ENCODE data around the gene OBSL1.

The OBSL1 gene

DNA sequence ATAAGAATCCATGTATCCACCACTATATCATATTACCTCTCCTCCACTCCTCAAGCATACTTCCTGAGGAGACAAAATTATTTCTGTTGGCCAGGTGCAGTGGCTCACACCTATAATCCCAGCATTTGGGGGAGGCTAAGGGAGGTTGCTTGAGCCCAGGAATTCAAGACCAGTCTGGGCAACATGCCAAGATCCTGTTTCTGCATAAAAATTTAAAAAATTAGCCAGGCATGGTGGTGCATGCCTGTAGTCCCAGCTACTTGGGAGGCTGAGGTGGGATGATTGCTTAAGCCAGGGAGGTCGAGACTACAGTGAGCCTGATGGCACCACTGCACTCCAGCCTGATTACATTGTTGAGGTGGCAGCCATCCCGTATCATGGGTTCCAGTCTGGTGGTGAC, 10.0 kb upstream of the OBSL1 start:
- in situ Hi-C loops (cut with HindIII; ENCODE audit: low pct_unique_long_range_greater_than_20kb, low sequenced_read_pairs): no loop called here
- TF ChIP-seq JUND (IDR thresholded peaks at IDR 0.05; ENCODE audit: low read depth): no peak
- DNase-seq (ENCODE audit: low read depth in 1 of 2, low spot score in 1 of 2): no peak

DNA sequence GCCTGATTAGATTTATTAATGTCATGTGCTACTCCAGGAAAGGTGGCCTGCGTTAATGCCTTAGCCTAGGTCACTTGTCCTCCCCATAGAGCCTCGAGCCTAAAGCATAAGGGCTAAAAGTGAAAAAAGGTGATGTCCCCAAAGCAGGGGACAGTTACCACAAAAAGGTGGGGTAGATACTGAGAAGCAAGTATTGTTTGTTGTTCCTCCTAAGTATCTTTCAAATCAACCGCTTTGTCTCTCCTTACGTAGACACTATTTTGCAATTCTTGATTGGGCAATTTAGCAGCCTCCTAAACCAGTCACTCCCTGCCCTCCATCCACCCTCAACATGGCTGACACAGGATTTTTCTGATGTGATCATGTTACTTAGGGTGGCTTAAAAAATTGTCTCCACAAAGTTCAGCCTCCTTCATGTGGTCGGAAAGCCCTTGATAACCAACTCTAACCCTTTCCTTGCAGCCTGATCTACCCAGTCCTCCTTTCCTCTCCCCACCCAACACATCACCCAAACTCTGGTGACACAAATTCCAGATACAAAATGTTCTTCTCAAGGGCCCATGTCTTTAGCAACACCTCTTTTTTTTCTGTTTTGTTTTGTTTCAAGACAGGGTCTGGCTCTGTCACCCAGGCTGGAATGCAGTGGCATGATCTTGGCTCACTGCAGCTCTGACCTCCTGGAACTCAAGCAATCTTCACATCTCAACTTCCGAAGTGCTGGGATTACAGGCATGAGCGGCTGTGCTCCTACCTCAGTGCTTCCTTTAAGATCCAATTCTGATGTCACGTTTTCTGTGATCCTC, 7.7 kb upstream of the OBSL1 start:
- DNase-seq (ENCODE audit: low read depth in 1 of 2, low spot score in 1 of 2): no peak
- in situ Hi-C loops (cut with HindIII; ENCODE audit: low pct_unique_long_range_greater_than_20kb, low sequenced_read_pairs): no loop called here
- TF ChIP-seq JUND (IDR thresholded peaks at IDR 0.05; ENCODE audit: low read depth): no peak

DNA sequence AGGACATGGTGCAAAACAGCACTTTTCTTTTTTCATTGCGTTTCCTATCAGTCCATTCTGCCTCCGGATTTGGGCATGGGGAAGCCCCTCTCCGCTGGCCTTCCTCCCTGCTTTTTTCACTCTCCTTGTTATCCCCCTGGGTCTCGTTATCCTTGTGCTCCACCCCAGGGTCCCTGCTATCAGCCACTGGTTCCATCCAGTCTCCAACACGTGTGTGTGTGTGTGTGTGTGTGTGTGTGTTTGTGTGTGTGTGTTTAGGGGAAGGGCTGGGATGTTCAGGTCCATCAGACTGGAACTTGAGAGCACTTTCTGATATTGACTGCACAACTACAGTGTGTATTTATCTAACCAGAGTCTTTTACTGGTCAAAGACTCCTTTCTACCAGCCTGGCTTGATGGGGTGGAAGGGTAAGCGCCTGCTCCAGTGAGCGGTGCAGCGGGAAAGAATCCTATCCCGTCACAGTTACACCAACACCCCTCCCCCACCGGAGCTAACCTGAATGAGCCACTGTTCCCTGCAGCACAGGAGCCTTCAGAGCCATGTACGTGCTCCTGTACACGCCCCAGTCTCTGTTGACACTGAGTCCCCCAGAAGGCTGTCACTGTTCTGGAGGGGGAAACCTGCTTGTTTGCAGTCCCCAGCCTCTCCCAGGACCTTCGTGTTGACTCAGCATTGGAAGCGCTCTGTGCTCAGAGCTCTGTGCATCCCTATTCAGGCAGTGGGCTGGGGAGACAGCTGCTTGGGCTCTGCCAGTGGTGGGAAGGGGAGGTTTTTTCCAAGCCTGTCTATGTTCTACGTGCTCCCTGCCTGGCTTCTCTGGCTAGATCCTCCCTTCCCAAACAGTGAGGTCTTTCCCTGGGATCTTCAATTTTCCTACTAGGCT, 5.4 kb upstream of the OBSL1 start:
- peak in 1 of 2 experiments; percentile 32 for DNase-seq (ENCODE audit: low read depth in 1 of 2, low spot score in 1 of 2)
- in situ Hi-C loops (cut with HindIII; ENCODE audit: low pct_unique_long_range_greater_than_20kb, low sequenced_read_pairs): no loop called here
- TF ChIP-seq JUND (IDR thresholded peaks at IDR 0.05; ENCODE audit: low read depth): no peak

DNA sequence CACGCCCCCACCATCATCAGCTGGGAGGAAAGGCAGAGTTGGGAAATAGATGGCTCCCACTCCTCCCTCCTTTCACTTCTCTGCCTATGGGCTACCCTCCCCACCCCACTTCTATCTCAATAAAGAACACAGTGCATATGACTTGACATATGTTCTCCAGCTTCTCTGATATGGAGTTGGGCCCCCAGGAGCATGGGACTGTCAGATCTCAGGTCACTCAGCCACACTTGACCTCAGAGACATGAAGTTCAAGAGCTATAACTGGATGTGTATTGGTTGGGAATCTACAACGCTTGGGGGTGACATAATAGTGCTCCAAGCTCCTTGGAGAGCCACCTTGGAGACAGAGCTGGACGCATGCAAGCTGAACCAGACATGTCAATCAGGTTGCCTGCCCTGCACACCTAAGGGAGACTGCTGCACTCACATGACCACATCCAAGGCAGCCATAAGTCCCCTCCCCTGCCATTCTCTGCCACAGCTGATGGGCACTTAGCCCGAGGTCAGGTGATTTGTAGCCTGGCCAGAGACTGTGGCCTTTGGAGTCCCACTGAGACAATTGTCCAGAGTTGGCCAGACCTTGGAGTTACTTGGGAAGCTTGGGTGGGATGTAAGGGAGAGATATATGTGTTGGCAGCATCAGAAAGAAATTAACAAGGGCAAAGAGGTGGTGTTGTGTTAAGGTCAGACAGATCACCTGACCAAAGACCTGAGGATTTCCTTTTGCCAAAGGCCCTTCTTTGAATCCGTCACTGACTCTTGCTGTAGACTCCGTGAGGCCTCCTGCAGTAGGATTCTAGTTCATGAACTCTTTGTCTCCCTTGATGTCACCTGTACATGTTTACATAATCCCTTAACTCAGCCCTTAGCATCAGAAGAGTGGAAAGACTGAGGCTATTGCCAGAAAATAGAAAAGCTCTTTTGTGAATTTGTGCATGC, 4.5 kb upstream of the OBSL1 start:
- no peak for DNase-seq (ENCODE audit: low read depth in 1 of 2, low spot score in 1 of 2)
- no peak for TF ChIP-seq JUND (IDR thresholded peaks at IDR 0.05; ENCODE audit: low read depth)
- in situ Hi-C loops (cut with HindIII; ENCODE audit: low pct_unique_long_range_greater_than_20kb, low sequenced_read_pairs): no loop called here

DNA sequence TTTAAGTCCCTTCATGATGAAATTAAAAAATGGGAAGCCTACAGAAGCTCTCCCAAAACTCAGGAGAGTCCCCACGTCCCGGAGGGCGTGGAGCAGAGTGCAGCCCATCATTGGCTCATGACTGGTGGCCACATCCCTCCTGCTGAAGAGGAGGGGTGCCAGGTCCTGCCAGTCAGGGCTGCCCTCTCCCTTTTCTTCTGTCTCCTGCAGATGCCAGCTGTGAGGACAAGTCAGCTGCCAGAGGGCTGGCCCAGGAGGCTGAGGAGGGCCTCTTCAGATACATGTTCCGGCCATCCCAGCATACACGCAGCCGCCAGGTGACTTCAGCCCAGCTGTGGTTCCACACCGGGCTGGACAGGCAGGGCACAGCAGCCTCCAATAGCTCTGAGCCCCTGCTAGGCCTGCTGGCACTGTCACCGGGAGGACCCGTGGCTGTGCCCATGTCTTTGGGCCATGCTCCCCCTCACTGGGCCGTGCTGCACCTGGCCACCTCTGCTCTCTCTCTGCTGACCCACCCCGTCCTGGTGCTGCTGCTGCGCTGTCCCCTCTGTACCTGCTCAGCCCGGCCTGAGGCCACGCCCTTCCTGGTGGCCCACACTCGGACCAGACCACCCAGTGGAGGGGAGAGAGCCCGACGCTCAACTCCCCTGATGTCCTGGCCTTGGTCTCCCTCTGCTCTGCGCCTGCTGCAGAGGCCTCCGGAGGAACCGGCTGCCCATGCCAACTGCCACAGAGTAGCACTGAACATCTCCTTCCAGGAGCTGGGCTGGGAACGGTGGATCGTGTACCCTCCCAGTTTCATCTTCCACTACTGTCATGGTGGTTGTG, 3.4 kb upstream of the OBSL1 start:
- no peak for DNase-seq (ENCODE audit: low read depth in 1 of 2, low spot score in 1 of 2)
- no peak for TF ChIP-seq JUND (IDR thresholded peaks at IDR 0.05; ENCODE audit: low read depth)
- in situ Hi-C loops (cut with HindIII; ENCODE audit: low pct_unique_long_range_greater_than_20kb, low sequenced_read_pairs): no loop called here

DNA sequence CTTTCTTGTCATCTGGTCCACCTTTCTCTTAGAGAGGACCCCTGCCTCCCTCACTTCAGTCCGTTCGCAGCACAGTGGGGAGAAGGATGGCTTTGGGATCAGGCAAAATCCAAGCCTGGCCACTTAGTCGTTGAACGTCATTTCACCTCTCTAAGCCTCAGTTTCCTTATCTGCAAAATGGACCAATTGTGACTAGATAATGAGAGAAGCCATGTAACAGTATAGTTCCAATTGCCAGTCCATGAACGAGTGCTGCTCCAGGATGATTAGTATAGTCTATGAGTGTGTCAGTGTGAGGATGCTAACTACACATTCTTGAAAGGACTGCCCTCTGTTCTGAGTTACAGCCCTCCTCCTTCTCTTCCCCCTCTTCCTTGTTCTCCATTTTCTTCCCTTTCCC, 1.8 kb upstream of the OBSL1 start:
- TF ChIP-seq JUND (IDR thresholded peaks at IDR 0.05; ENCODE audit: low read depth): no peak
- no peak for DNase-seq (ENCODE audit: low read depth in 1 of 2, low spot score in 1 of 2)
- in situ Hi-C loops (cut with HindIII; ENCODE audit: low pct_unique_long_range_greater_than_20kb, low sequenced_read_pairs): no loop called here

DNA sequence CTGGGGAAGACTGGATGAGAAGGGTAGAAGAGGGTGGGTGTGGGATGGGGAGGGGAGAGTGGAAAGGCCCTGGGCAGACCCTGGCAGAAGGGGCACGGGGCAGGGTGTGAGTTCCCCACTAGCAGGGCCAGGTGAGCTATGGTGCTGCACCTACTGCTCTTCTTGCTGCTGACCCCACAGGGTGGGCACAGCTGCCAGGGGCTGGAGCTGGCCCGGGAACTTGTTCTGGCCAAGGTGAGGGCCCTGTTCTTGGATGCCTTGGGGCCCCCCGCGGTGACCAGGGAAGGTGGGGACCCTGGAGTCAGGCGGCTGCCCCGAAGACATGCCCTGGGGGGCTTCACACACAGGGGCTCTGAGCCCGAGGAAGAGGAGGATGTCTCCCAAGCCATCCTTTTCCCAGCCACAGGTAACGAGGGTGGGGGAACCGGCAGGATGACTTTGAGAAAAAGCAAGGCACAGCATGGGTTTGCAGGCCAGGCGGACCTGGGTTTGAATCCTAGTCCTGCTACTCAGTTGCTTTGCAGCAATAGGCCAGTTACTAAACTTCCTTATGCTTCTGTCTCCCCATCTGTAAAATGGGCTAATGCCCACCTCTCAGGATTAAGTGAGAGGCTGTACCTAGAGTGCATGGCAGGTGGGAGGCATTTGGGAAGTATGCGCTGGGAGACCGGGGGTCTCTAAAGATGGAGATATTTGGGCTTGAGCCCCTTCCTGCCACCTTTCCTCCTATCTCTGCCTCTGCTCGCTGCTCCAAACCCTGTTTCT, 1.1 kb upstream of the OBSL1 start, which contains the start of gene INHA:
Gene INHA, plus strand, starts transcription at position 74 of the 765 bp plus-strand sequence. Its CDS starts 65 bp downstream, at position 139.
- in situ Hi-C loops (cut with HindIII; ENCODE audit: low pct_unique_long_range_greater_than_20kb, low sequenced_read_pairs): no loop called here
- TF ChIP-seq JUND (IDR thresholded peaks at IDR 0.05; ENCODE audit: low read depth): no peak
- DNase-seq (ENCODE audit: low read depth in 1 of 2, low spot score in 1 of 2): no peak

DNA sequence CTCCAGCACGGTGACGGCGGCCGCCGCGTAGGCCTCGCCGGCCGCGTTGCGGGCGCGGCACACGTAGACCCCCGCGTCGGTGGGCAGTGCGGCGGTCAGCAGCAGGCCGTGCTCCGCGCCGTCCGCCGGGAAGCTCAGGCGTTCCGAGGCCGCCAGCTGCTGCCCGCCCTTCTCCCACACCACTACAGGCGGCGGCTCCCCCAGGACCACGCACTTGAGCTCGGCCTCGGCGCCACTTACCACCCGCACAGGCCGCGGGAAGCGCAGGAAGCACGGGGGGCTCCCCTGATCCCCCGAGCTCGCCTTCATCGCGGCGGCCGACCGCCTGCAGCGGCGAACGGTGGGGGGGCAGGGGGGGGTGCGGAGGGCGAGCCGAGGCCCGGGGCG, 422 bp downstream of the OBSL1 start:
- no peak for TF ChIP-seq JUND (IDR thresholded peaks at IDR 0.05; ENCODE audit: low read depth)

DNA sequence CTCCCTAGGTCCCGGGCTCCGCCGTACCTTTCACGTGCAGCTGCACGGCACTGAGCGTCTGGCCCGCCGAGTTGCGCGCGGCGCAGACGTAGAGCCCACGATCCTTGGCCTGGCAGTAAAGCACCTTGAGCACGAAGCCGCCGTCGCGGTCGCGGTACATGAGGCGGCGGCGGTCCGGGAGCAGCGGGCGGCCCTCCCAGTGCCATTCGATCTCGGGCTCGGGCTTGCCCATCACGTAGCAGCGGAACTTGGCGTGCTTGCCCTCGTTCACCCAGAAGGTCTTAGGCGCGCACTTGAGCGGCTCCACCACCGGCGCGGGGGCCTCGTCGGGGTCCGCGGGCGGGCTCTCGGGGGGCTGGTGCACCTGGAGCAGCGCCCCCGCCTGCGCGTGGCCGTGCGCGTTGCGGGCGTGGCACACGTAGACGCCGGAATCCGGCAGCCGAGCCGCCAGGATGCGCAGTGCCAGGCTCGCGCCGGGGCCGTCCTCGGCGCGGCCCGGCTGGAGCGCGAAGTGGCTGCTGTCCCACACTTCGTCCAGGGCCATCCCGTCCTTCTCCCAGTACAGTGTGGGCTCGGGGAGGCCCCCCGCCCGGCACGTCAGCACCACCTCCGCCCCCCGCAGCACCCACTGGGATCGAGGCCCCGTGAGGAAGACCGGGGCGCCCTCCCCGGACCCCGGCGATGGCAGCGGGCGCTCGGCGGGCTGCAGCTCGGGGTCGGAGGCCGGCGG, 980 bp downstream of the OBSL1 start:
- in situ Hi-C loops (cut with HindIII; ENCODE audit: low pct_unique_long_range_greater_than_20kb, low sequenced_read_pairs): no loop called here

More for the DNA sequence above, 422 bp downstream of the OBSL1 start:
- in situ Hi-C loops (cut with HindIII; ENCODE audit: low pct_unique_long_range_greater_than_20kb, low sequenced_read_pairs): no loop called here
- no peak for DNase-seq (ENCODE audit: low read depth in 1 of 2, low spot score in 1 of 2)

DNA sequence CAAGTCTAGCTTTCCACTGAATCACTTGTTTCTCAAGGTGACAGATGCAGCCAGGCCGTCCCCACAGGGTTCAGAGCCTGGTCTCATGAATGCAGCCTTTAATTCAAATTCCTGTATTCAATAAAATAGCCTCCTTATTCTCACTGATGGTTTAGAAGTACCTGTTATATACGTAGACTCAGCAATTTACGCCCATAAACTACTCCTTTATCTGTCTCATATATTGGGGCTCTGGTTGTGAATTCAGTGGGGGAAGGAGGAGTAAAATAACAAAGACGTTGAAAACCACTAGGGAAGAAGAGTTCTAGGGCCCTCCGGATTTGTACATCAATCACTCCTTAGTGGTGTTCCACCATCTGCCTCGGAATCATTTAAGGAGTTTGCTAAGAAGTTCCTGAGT, 1.7 kb downstream of the OBSL1 start:
- TF ChIP-seq JUND (IDR thresholded peaks at IDR 0.05; ENCODE audit: low read depth): no peak
- in situ Hi-C loops (cut with HindIII; ENCODE audit: low pct_unique_long_range_greater_than_20kb, low sequenced_read_pairs): no loop called here
- no peak for DNase-seq (ENCODE audit: low read depth in 1 of 2, low spot score in 1 of 2)

More for the DNA sequence above, 980 bp downstream of the OBSL1 start:
- no peak for TF ChIP-seq JUND (IDR thresholded peaks at IDR 0.05; ENCODE audit: low read depth)
- DNase-seq (ENCODE audit: low read depth in 1 of 2, low spot score in 1 of 2): peak; percentile 28 to 64

All from T47D (cell line).